ENCODE data around the gene FGB. TPM values are rescaled to one million over a fixed set of nuclear protein-coding genes. Genes with fewer than 3 reads are reported as not detected.

The FGB gene
- total and polyA plus RNA-seq, 9 donors: 0.23 to 16.8 (median 8.6) TPM; not detected in 4

DNA sequence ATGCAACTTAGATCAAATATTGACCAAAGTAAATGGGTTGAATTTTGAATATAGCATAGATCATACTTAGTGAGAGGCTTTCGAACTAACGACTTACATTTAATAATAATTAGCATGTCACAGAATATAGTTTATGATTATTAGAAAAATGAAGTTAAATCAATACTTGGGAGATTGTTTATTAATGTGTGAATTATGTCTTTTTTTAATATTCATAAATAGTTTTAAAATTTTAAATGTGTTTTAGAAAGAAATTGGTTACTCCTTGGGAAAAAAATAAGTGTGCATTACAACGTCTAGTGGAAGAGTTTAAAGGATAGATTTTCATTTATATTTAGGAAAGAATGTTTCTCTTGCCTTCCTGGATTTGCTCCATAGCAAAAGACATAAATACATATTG, 20.4 kb downstream of the FGB start:
- H3K36me3 ChIP-seq (ENCODE audit: control insufficient read depth, insufficient read depth, low read length): no peaks in the 10 kb centered on the region
- DNase-seq: no peak
- no peaks in the 10 kb centered on the region for H3K9me3 ChIP-seq (replicated peaks; ENCODE audit: control insufficient read depth, low read depth, low read length)
- H3K4me1 ChIP-seq (ENCODE audit: control insufficient read depth, insufficient read depth, low read length): no peaks in the 10 kb centered on the region
- H3K4me3 ChIP-seq (ENCODE audit: low read length): no peak overlapping the region
- H3K27me3 ChIP-seq (ENCODE audit: control insufficient read depth, insufficient read depth, low read length): no peaks in the 10 kb centered on the region
- no CpG with 5 or more reads among the region's 3 CpGs for WGBS (ENCODE audit: insufficient coverage)
- H3K27ac ChIP-seq (ENCODE audit: low read length): no peak overlapping the region

GRCh38 chr4:154583677-154584076, 20.9 kb downstream of the FGB start:
- no peaks in the 10 kb centered on the region for H3K9me3 ChIP-seq (replicated peaks; ENCODE audit: control insufficient read depth, low read depth, low read length)
- no peak overlapping the region for H3K4me3 ChIP-seq (ENCODE audit: low read length)
- H3K4me1 ChIP-seq (ENCODE audit: control insufficient read depth, insufficient read depth, low read length): no peaks in the 10 kb centered on the region
- H3K27me3 ChIP-seq (ENCODE audit: control insufficient read depth, insufficient read depth, low read length): no peaks in the 10 kb centered on the region
- no peak overlapping the region for H3K27ac ChIP-seq (ENCODE audit: low read length)
- DNase-seq: no peak
- no peaks in the 10 kb centered on the region for H3K36me3 ChIP-seq (ENCODE audit: control insufficient read depth, insufficient read depth, low read length)

- H3K4me3 ChIP-seq (ENCODE audit: low read length): no peak overlapping the region
- DNase-seq: no peak
- H3K36me3 ChIP-seq (ENCODE audit: control insufficient read depth, insufficient read depth, low read length): no peaks in the 10 kb centered on the region
- no peaks in the 10 kb centered on the region for H3K4me1 ChIP-seq (ENCODE audit: control insufficient read depth, insufficient read depth, low read length)
- no peaks in the 10 kb centered on the region for H3K27me3 ChIP-seq (ENCODE audit: control insufficient read depth, insufficient read depth, low read length)
- no peak overlapping the region for H3K27ac ChIP-seq (ENCODE audit: low read length)
- no peaks in the 10 kb centered on the region for H3K9me3 ChIP-seq (replicated peaks; ENCODE audit: control insufficient read depth, low read depth, low read length)
- no CpG with 5 or more reads among the region's 5 CpGs for WGBS (ENCODE audit: insufficient coverage)
These were observed 21.4 kb downstream of the FGB start for GRCh38 chr4:154584259-154584658.

DNA sequence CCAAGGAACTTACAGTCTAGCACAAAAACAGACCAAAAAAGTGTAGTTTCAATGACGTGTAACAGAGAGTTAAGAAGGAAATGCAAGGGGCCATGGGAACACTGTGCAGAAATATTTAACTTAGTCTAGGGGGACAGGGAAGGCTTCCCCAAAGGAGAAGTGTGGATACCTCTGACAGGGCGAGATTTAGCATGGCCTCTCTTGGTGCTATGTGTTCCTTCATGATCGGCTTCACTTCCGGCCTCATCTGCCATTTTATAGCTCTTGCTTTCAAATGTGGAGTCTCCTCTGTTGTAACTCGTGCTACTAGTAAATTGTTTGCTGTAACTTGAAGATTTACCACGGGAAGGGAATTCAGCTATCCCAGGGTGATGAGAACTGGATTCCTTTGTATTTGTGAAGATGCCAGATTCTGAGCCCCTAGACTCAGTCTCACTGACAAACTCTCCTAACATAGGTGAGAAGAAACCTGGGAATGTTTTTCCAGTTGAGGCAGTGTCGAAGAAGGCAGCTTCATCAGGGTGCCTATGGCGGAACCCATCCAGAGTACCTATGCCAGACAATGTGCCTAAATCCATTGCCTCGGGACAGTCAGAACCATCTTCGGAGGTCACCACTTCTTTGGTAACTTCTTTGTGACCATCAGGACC, 22.7 kb downstream of the FGB start:
- no peaks in the 10 kb centered on the region for H3K9me3 ChIP-seq (replicated peaks; ENCODE audit: control insufficient read depth, low read depth, low read length)
- H3K36me3 ChIP-seq (ENCODE audit: control insufficient read depth, insufficient read depth, low read length): no peaks in the 10 kb centered on the region
- H3K4me3 ChIP-seq (ENCODE audit: low read length): no peak overlapping the region
- DNase-seq: no peak
- H3K27ac ChIP-seq (ENCODE audit: low read length): no peak overlapping the region
- whole genome bisulfite sequencing (ENCODE audit: insufficient coverage): 94% methylated on average over 6 of the region's 10 CpGs
- no peaks in the 10 kb centered on the region for H3K4me1 ChIP-seq (ENCODE audit: control insufficient read depth, insufficient read depth, low read length)
- no peaks in the 10 kb centered on the region for H3K27me3 ChIP-seq (ENCODE audit: control insufficient read depth, insufficient read depth, low read length)

GRCh38 chr4:154586296-154587033, 23.7 kb downstream of the FGB start:
- no peaks in the 10 kb centered on the region for H3K9me3 ChIP-seq (replicated peaks; ENCODE audit: control insufficient read depth, low read depth, low read length)
- no peak overlapping the region for H3K27ac ChIP-seq (ENCODE audit: low read length)
- no peaks in the 10 kb centered on the region for H3K27me3 ChIP-seq (ENCODE audit: control insufficient read depth, insufficient read depth, low read length)
- no peaks in the 10 kb centered on the region for H3K36me3 ChIP-seq (ENCODE audit: control insufficient read depth, insufficient read depth, low read length)
- WGBS (ENCODE audit: insufficient coverage): 93% methylated on average over 5 of the region's 13 CpGs
- DNase-seq: no peak
- H3K4me3 ChIP-seq (ENCODE audit: low read length): no peak overlapping the region
- H3K4me1 ChIP-seq (ENCODE audit: control insufficient read depth, insufficient read depth, low read length): no peaks in the 10 kb centered on the region

- DNase-seq: no peak
- Histone ChIP-seq H3K9me3 (replicated peaks; ENCODE audit: control insufficient read depth, low read depth, low read length) (no peaks in the 10 kb centered on the region), H3K4me3 (ENCODE audit: low read length) (no peak overlapping the region), H3K36me3 (ENCODE audit: control insufficient read depth, insufficient read depth, low read length) (no peaks in the 10 kb centered on the region), H3K27me3 (ENCODE audit: control insufficient read depth, insufficient read depth, low read length) (no peaks in the 10 kb centered on the region), H3K4me1 (ENCODE audit: control insufficient read depth, insufficient read depth, low read length) (no peaks in the 10 kb centered on the region), H3K27ac (ENCODE audit: low read length) (no peak overlapping the region)
- WGBS (ENCODE audit: insufficient coverage): no CpG with 5 or more reads among the region's 2 CpGs
These were observed 25.4 kb downstream of the FGB start for GRCh38 chr4:154588198-154588597.

- Histone ChIP-seq H3K27ac (ENCODE audit: low read length) (no peak overlapping the region), H3K4me1 (ENCODE audit: control insufficient read depth, insufficient read depth, low read length) (no peaks in the 10 kb centered on the region), H3K27me3 (ENCODE audit: control insufficient read depth, insufficient read depth, low read length) (no peaks in the 10 kb centered on the region), H3K36me3 (ENCODE audit: control insufficient read depth, insufficient read depth, low read length) (no peaks in the 10 kb centered on the region), H3K9me3 (replicated peaks; ENCODE audit: control insufficient read depth, low read depth, low read length) (no peaks in the 10 kb centered on the region), H3K4me3 (ENCODE audit: low read length) (no peak overlapping the region)
- DNase-seq: no peak
- 83% methylated on average over 2 of the region's 7 CpGs for WGBS (ENCODE audit: insufficient coverage)
These were observed 26.7 kb downstream of the FGB start for GRCh38 chr4:154589296-154590197.

- Histone ChIP-seq H3K4me1 (ENCODE audit: control insufficient read depth, insufficient read depth, low read length) (no peaks in the 10 kb centered on the region), H3K27ac (ENCODE audit: low read length) (no peak within 1 kb of the TSS), H3K27me3 (ENCODE audit: control insufficient read depth, insufficient read depth, low read length) (no peaks in the 10 kb centered on the region), H3K4me3 (ENCODE audit: low read length) (no peak within 1 kb of the TSS), H3K9me3 (replicated peaks; ENCODE audit: control insufficient read depth, low read depth, low read length) (no peaks in the 10 kb centered on the region), H3K36me3 (ENCODE audit: control insufficient read depth, insufficient read depth, low read length) (no peaks in the 10 kb centered on the region)
- WGBS (ENCODE audit: insufficient coverage): 100% methylated on average over 1 of the region's 3 CpGs
- DNase-seq: no peak
These were observed 27.7 kb downstream of the FGB start, which contains the start of gene FGA for GRCh38 chr4:154590329-154591006. Gene FGA (minus strand): TSS chr4:154590742. CDS start chr4:154590687, 55 bp downstream.

DNA sequence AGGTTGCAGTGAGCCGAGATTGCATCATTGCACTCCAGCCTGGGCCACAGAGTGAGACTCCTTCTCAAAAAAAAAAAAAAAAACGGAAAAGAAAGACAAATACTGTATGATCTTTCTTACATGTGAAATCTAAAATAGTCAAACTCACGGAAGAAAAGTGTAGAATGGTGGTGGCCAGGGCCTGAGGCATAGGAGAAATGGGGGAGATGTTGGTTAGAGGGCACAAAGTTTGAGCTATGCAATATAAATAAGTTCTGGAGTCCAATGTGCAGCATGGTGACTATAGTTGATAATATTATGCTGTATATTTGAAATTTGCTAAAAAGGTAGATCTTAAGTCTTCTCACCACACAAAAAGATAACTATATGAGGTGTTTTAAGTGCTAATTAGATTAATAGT, 29.1 kb downstream of the FGB start:
- Histone ChIP-seq H3K9me3 (replicated peaks; ENCODE audit: control insufficient read depth, low read depth, low read length) (no peaks in the 10 kb centered on the region), H3K36me3 (ENCODE audit: control insufficient read depth, insufficient read depth, low read length) (no peaks in the 10 kb centered on the region), H3K27me3 (ENCODE audit: control insufficient read depth, insufficient read depth, low read length) (no peaks in the 10 kb centered on the region), H3K4me3 (ENCODE audit: low read length) (no peak overlapping the region), H3K27ac (ENCODE audit: low read length) (no peak overlapping the region), H3K4me1 (ENCODE audit: control insufficient read depth, insufficient read depth, low read length) (no peaks in the 10 kb centered on the region)
- DNase-seq: no peak
- 100% methylated on average over 1 of the region's 3 CpGs for WGBS (ENCODE audit: insufficient coverage)

GRCh38 chr4:154593868-154594267, 31.1 kb downstream of the FGB start:
- Histone ChIP-seq H3K4me1 (ENCODE audit: control insufficient read depth, insufficient read depth, low read length) (no peaks in the 10 kb centered on the region), H3K27ac (ENCODE audit: low read length) (no peak overlapping the region), H3K36me3 (ENCODE audit: control insufficient read depth, insufficient read depth, low read length) (no peaks in the 10 kb centered on the region), H3K27me3 (ENCODE audit: control insufficient read depth, insufficient read depth, low read length) (no peaks in the 10 kb centered on the region), H3K9me3 (replicated peaks; ENCODE audit: control insufficient read depth, low read depth, low read length) (no peaks in the 10 kb centered on the region), H3K4me3 (ENCODE audit: low read length) (no peak overlapping the region)
- WGBS (ENCODE audit: insufficient coverage): no CpG with 5 or more reads among the region's 2 CpGs
- no peak for DNase-seq
